Body of pancreas (tissue), 4 donors: ENCODE measurements around the gene TMEM92. TPM values are rescaled to one million over a fixed set of nuclear protein-coding genes. Genes with fewer than 3 reads are reported as not detected.

ENCODE experiments used
- ATAC-seq: fragments of 150-250 bp; one replicate; pipeline ENCODE4 v1.9.1; 2016
- DNase-seq, 4 donors: peaks; one replicate each; pipeline ENCODE4 v3.0.0-alpha.2; 2019
- H3K27ac ChIP-seq, 4 donors: fragments of 200-600 bp; sonication (generic); 1 replicate in 3 of 4; 2 replicates in 1 of 4; pipeline versions ENCODE4 v1.5.1 to v1.6.1; 2016 to 2019; ENCODE audit warnings: mild to moderate bottlenecking in 1 of 4, mixed read lengths in 1 of 4, moderate library complexity in 1 of 4
- H3K27me3 ChIP-seq, 2 donors: fragments of 200-600 bp; sonication (generic); one replicate each; pipeline ENCODE4 v1.6.0; 2016; ENCODE audit warnings: mild to moderate bottlenecking in 1 of 2
- H3K36me3 ChIP-seq, 2 donors: fragments of 200-600 bp; sonication (generic); replicated peaks in 1 of 2; 2 replicates each; pipeline ENCODE4 v1.5.1; 2016; ENCODE audit warnings: low read depth in 2 of 2; ENCODE audit not compliant: insufficient read depth in 1 of 2
- H3K4me1 ChIP-seq: fragments of 200-600 bp; sonication (generic); one replicate; pipeline ENCODE4 v1.6.0; 2016
- H3K4me3 ChIP-seq, 2 donors: fragments of 200-600 bp; sonication (generic); 1 replicate in 1 of 2; 2 replicates in 1 of 2; pipeline ENCODE4 v1.5.1; 2016 to 2019
- H3K9me3 ChIP-seq, 3 donors: fragments of 200-600 bp; sonication (generic); 1 replicate in 2 of 3; 2 replicates in 1 of 3; pipeline ENCODE4 v1.5.1; 2016
- CTCF ChIP-seq, 7 experiments: fragments of 450-650 bp in 4 of 7; fragments of 200-600 bp in 3 of 7; sonication (generic) in 3 of 7; IDR thresholded peaks; one replicate each; pipeline ENCODE4 v1.5.1; 2016 to 2019; ENCODE audit warnings: antibody characterized with exemption in 7 of 7
- POLR2A ChIP-seq, 3 donors: fragments of 450-650 bp; IDR thresholded peaks; one replicate each; pipeline ENCODE4 v1.6.1; 2016; ENCODE audit warnings: antibody characterized with exemption in 3 of 3, mild to moderate bottlenecking in 2 of 3
- WGBS, 2 donors: methylation state at CpG; one replicate each; pipeline ENCODE4 v1.1.5; 2017; 5-methylcytosine and 5-hydroxymethylcytosine counted together
- intact Hi-C: fragments of 100-400 bp; cut with DNase I; formaldehyde crosslinking; loops from one replicate; pipeline ENCODE4 v1.15.1; 2023
- small RNA-seq: library from RNA; depleted of rRNA; stranded (forward); fragments of <200 nt; gene quantifications from one replicate; pipeline ENCODE3, GENCODE V24; 2016
- total RNA-seq, 2 donors: library from RNA; depleted of rRNA; stranded (reverse); fragments of >200 nt; gene quantifications; one replicate each; pipeline ENCODE4 v1.1.0, GENCODE V29; 2016

The TMEM92 gene
- total RNA-seq, 2 donors from 2014 or later = not detected

GRCh38 chr17:50330151-50330775 lies 56.0 kb downstream of the TMEM92 start:
- intact Hi-C loops = no loop called here
- 79 to 90% methylated on average over 11 of the region's 11 CpGs for WGBS, 2 donors
- Histone ChIP-seq H3K4me1 (no peaks in the 10 kb centered on the region), H3K27ac (no peak overlapping the region), H3K27me3 (no peaks in the 10 kb centered on the region), H3K4me3 (no peak overlapping the region), H3K9me3 (no peaks in the 10 kb centered on the region), H3K36me3 (no peaks in the 10 kb centered on the region)
- ATAC-seq (no peak), DNase-seq (no peak)
- no peak for TF ChIP-seq POLR2A (IDR thresholded peaks at IDR 0.05)
- no peak for TF ChIP-seq CTCF (IDR thresholded peaks at IDR 0.05)

Small RNAs within 50 kb of the gene (small RNA-seq; reads per million reads assigned to genes)
- not detected for gene SUMO2P7

Other genes starting within 250 kb of the TMEM92 start
- gene ITGA3, start 218.4 kb upstream of the TMEM92 start, total RNA-seq = 10 to 100 TPM; 31.0 to 36.3 TPM
- 100 to 1,000 TPM in 1 of 2 donors, 10 to 100 TPM in 1; 27.0 to 119 TPM for gene PDK2, start 179.1 kb upstream of the TMEM92 start, total RNA-seq
- gene SAMD14, start 144.3 kb upstream of the TMEM92 start, total RNA-seq = not detected
- gene PPP1R9B, start 123.8 kb upstream of the TMEM92 start, total RNA-seq = 10 to 100 TPM; 20.0 to 31.0 TPM
- 1 to 10 TPM in 1 of 2 donors, not detected in 1; 1.3 TPM for gene SGCA, start 108.5 kb upstream of the TMEM92 start, total RNA-seq
- 10 to 100 TPM; 11.2 to 62.3 TPM for gene COL1A1, start 72.8 kb upstream of the TMEM92 start, total RNA-seq
- gene XYLT2, start 71.7 kb downstream of the TMEM92 start, total RNA-seq = 10 to 100 TPM; 22.8 to 31.3 TPM
- gene MRPL27, start 98.7 kb downstream of the TMEM92 start, total RNA-seq = 10 to 100 TPM; 26.5 to 31.3 TPM
- not detected for gene EME1, start 98.8 kb downstream of the TMEM92 start, total RNA-seq
- gene LRRC59, start 123.1 kb downstream of the TMEM92 start, total RNA-seq = 100 to 1,000 TPM in 1 of 2 donors, 10 to 100 TPM in 1; 70.8 to 113 TPM
- 100 to 1,000 TPM in 1 of 2 donors, 10 to 100 TPM in 1; 18.7 to 120 TPM for gene ACSF2, start 151.8 kb downstream of the TMEM92 start, total RNA-seq
- gene CHAD, start 194.4 kb downstream of the TMEM92 start, total RNA-seq = 10 to 100 TPM in 1 of 2 donors, 1 to 10 TPM in 1; 8.8 to 13.2 TPM
- gene RSAD1, start 204.4 kb downstream of the TMEM92 start, total RNA-seq = 10 to 100 TPM; 39.2 to 44.5 TPM
- gene MYCBPAP, start 234.0 kb downstream of the TMEM92 start, total RNA-seq = under 1 TPM in 1 of 2 donors, not detected in 1; 0.33 TPM